Heart right ventricle (tissue), 16 donors: Measurements from ENCODE around the gene SPTBN1. TPM values are rescaled to one million over a fixed set of nuclear protein-coding genes. Genes with fewer than 3 reads are reported as not detected.

Source experiments
- ATAC-seq, 8 donors: fragments of 200-7000 bp; cut with Tn5 transposase; one replicate each; pipeline ENCODE4 v1.9.1; 2020; ENCODE audit warnings: mild to moderate bottlenecking in 8 of 8, moderate library complexity in 8 of 8, moderate number of reproducible peaks in 1 of 8
- DNase-seq, 2 donors: peaks; one replicate each; pipeline ENCODE4 v3.0.0-alpha.2; 2020
- H3K27ac ChIP-seq, 10 donors: fragments of 200-600 bp; sonication (generic) in 2 of 10; one replicate each; pipeline versions ENCODE4 v1.5.0 to v1.8.0; 2020 to 2022; ENCODE audit warnings: mild to moderate bottlenecking in 3 of 10
- H3K27me3 ChIP-seq, 7 donors: fragments of 200-600 bp; one replicate each; pipeline ENCODE4 v1.8.0; 2021 to 2022; ENCODE audit warnings: mild to moderate bottlenecking in 2 of 7
- H3K36me3 ChIP-seq, 9 donors: fragments of 200-600 bp; sonication (generic) in 1 of 9; one replicate each; pipeline versions ENCODE4 v1.5.0 to v1.8.0; 2020 to 2022; ENCODE audit warnings: mild to moderate bottlenecking in 2 of 9
- H3K4me1 ChIP-seq, 9 donors: fragments of 200-600 bp; sonication (generic) in 1 of 9; one replicate each; pipeline versions ENCODE4 v1.5.0 to v1.8.0; 2020 to 2022; ENCODE audit warnings: mild to moderate bottlenecking in 4 of 9
- H3K4me3 ChIP-seq, 10 donors: fragments of 200-600 bp; sonication (generic) in 2 of 10; one replicate each; pipeline versions ENCODE4 v1.5.0 to v1.8.0; 2020 to 2022; ENCODE audit warnings: mild to moderate bottlenecking in 7 of 10, moderate library complexity in 2 of 10
- H3K9me3 ChIP-seq, 11 donors: fragments of 200-600 bp in 10 of 11; sonication (generic) in 2 of 11; one replicate each; pipeline versions ENCODE4 v1.5.0 to v1.8.0; 2013 to 2022; ENCODE audit warnings: mild to moderate bottlenecking in 2 of 11, control low read depth in 1 of 11, moderate library complexity in 1 of 11
- CTCF ChIP-seq, 9 donors: fragments of 200-600 bp; sonication (generic) in 2 of 9; IDR thresholded peaks; one replicate each; pipeline versions ENCODE4 v1.5.0 to v1.8.0; 2021 to 2022; ENCODE audit warnings: antibody characterized with exemption in 9 of 9, mild to moderate bottlenecking in 5 of 9, moderate library complexity in 1 of 9
- WGBS, 2 donors: extraction: QIAGEN DNeasy Blood & Tissue Kit; methylation state at CpG; one replicate each; pipeline ENCODE4 v1.1.7; 2013; ENCODE audit warnings: inconsistent platforms in 1 of 2; 5-methylcytosine and 5-hydroxymethylcytosine counted together
- intact Hi-C, 10 donors: fragments of 100-400 bp; cut with DNase I; formaldehyde crosslinking; loops; one replicate each; pipeline versions ENCODE4 v1.11.1 to v1.14.2; 2022
- polyA plus RNA-seq, 2 donors: library from polyadenylated mRNA; stranded (reverse); fragments of 200-250 nt; gene quantifications; one replicate each; pipeline ENCODE4 v1.2.3, GENCODE V29; 2013
- total RNA-seq, 10 donors: library from RNA; stranded (reverse); fragmentation: NEBNext Ultra II Directional in 3 of 10; extraction: Animal tissue kit (Norgen Biotek cat#: 25700) in 3 of 10; gene quantifications; one replicate each; pipeline versions ENCODE4 v1.2.1 to v1.2.4, GENCODE V29; 2021 to 2023
- donor health status: Arrhythmogenic right ventricular cardiomyopathy.
- donor health status: ischemic (EF 13 %, LVEDD 7.1; RV severe dilation, severe dysfunction).
- donor health status: healthy with polysubstance abuse.
- donor health status: DM: no; HTN: yes; CAD: no.
- donor health status: DM: no; HTN: no; CAD: no.
- donor health status: ischemic (EF 25% LVEDD 6.9; RV normal size, moderate dysfunction).
- donor health status: ischemic (EF 25% LVEDD 5.7; RV mildly dilated, moderate dysfunction).
- donor health status: healthy.
- donor health status: DM: yes; HTN: yes; CAD: no.
- donor health status: Ischemic cardiomyopathy.
- donor health status: ischemic (EF 35%, LVEDD 5.7; RV mildly dilated, moderate dysfunction).
- donor health status: nonischemic (EF 11% LVEDD 7.7; RV severe dilation, severe dysfunction).
- donor health status: DM: yes; HTN: yes; CAD: no.
- donor health status: PGD.
- donor health status: ischemic (EF 29% LVEDD 5.4; RV normal size, mild dysfunction).
- donor health status: nonischemic (EF 23%, LVEDD 6.1; RV moderate dilation, normal function).

Gene SPTBN1
- total and polyA plus RNA-seq, 12 donors = 91.1 to 643 (median 494) TPM

- no peak for DNase-seq
- Histone ChIP-seq H3K9me3 (no peaks in the 10 kb centered on the region), H3K27ac (no peak overlapping the region), H3K4me3 (no peak overlapping the region), H3K4me1 (peaks cover 0 to 54% (median 35%) of the 10 kb centered on the region in 9 donors), H3K27me3 (no peaks in the 10 kb centered on the region), H3K36me3 (no peaks in the 10 kb centered on the region)
- TF ChIP-seq CTCF (IDR thresholded peaks at IDR 0.05) = no peak
- no peak for ATAC-seq
- intact Hi-C loops = no loop called here
- WGBS, 2 donors = 85 to 89% methylated on average over 5 of the region's 5 CpGs
Observed at GRCh38 chr2:54411801-54412354, 44.2 kb upstream of the SPTBN1 start.

GRCh38 chr2:54416166-54416813 is 39.8 kb upstream of the SPTBN1 start:
- H3K27me3 ChIP-seq = no peaks in the 10 kb centered on the region
- H3K4me1 ChIP-seq = peaks cover 12 to 62% (median 51%) of the 10 kb centered on the region in 9 donors
- no peak overlapping the region for H3K4me3 ChIP-seq
- ATAC-seq (peak; percentile 71 to 86 (median 82)), DNase-seq (peak in 1 of 2 donors; percentile 59)
- intact Hi-C loops = loop anchor here in 3 of 10 donors (5.0 kb wide), 2 partner anchors 41 to 44 kb away; partner anchors contain the start of gene SPTBN1 (in 2 of the 3)
- TF ChIP-seq CTCF (IDR thresholded peaks at IDR 0.05) = no peak
- H3K36me3 ChIP-seq = no peaks in the 10 kb centered on the region
- no peaks in the 10 kb centered on the region for H3K9me3 ChIP-seq
- H3K27ac ChIP-seq = peak overlapping the region; percentile 21 to 88 (median 78)
- 36 to 42% methylated on average over 9 of the region's 9 CpGs for WGBS, 2 donors

DNA sequence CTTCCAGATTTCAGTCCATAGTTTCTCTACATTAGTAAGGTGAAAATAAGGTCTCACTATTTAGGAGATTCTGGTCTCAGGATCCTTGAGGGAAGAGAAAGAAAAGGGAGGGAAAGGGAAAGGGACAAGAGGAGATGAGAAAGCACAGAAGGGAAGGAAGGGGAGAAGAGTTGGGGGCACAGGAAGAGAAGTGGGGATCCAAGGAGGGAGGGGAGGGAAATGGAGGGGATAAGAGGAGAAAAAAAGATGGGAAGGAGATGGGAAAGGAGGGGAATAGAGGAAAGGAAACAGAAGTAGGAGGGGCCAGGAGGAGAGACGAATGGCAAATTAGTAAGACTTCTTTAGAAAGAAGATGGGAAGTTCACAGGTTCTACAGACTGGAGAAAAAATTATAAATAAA is 39.2 kb upstream of the SPTBN1 start:
- Histone ChIP-seq H3K9me3 (no peaks in the 10 kb centered on the region), H3K27me3 (no peaks in the 10 kb centered on the region), H3K36me3 (no peaks in the 10 kb centered on the region), H3K27ac (peak overlapping the region; percentile 21 to 88 (median 78)), H3K4me3 (no peak overlapping the region), H3K4me1 (peaks cover 12 to 65% (median 51%) of the 10 kb centered on the region in 9 donors)
- DNase-seq (no peak), ATAC-seq (no peak)
- intact Hi-C loops = loop anchor here in 3 of 10 donors (5.0 kb wide), 2 partner anchors 40 to 45 kb away; partner anchors contain the start of gene SPTBN1 (in 2 of the 3)
- 63 to 76% methylated on average over 1 of the region's 1 CpG for WGBS, 2 donors
- no peak for TF ChIP-seq CTCF (IDR thresholded peaks at IDR 0.05)

- intact Hi-C loops = loop anchor here in 3 of 10 donors (5.0 kb wide), 2 partner anchors 40 to 45 kb away; partner anchors contain the start of gene SPTBN1 (in 2 of the 3)
- peaks cover 0 to 5% (median 0%) of the 10 kb centered on the region in 11 donors for H3K9me3 ChIP-seq
- H3K36me3 ChIP-seq = no peaks in the 10 kb centered on the region
- no peak overlapping the region for H3K4me3 ChIP-seq
- no peaks in the 10 kb centered on the region for H3K27me3 ChIP-seq
- peaks cover 12 to 66% (median 51%) of the 10 kb centered on the region in 9 donors for H3K4me1 ChIP-seq
- ATAC-seq (no peak), DNase-seq (no peak)
- H3K27ac ChIP-seq = peak overlapping the region in 9 of 10 donors; percentile 21 to 88 (median 78)
- no peak for TF ChIP-seq CTCF (IDR thresholded peaks at IDR 0.05)
- 69 to 97% methylated on average over 2 of the region's 2 CpGs for WGBS, 2 donors
Observed at GRCh38 chr2:54417577-54417976, 38.5 kb upstream of the SPTBN1 start.
